Breast epithelium (tissue), 3 donors: ENCODE measurements around the gene NUDT5.

Source experiments
- POLR2A ChIP-seq: fragments of 450-650 bp; IDR thresholded peaks from one replicate; pipeline ENCODE4 v1.6.1; 2016; ENCODE audit warnings: antibody characterized with exemption, mild to moderate bottlenecking, moderate library complexity
- POLR2AphosphoS5 ChIP-seq, 3 donors: sonication (generic); formaldehyde crosslinking; IDR thresholded peaks; one replicate each; pipeline ENCODE4 v1.6.1; 2017; ENCODE audit warnings: antibody characterized with exemption in 3 of 3
- TF ChIP-seq, protein P1 (sequence below), 3 donors: fragments of 450-650 bp; IDR thresholded peaks; one replicate each; pipeline ENCODE4 v1.5.1; 2016 to 2017; ENCODE audit warnings: antibody characterized with exemption in 3 of 3, mild to moderate bottlenecking in 3 of 3, moderate library complexity in 3 of 3

DNA sequence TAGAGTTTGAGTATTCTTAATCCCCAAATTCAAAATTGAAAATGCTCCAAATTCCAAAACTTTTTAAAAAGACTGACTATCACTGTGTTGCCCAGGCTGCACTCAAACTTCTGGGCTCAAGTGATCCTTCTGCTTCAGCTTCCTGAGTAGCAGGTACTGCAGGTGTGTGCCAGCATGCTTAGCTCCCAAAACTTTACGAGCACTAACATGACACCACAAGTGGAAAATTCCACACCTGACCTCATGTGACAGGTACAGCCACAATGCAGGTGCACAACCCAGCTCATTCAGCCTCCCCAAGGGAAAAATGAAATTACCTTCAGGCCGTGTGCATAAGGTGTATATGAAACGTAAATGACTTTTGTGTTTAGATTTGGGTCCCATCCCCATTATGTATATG lies 16.8 kb upstream of the NUDT5 start:
- TF ChIP-seq, protein P1, sequence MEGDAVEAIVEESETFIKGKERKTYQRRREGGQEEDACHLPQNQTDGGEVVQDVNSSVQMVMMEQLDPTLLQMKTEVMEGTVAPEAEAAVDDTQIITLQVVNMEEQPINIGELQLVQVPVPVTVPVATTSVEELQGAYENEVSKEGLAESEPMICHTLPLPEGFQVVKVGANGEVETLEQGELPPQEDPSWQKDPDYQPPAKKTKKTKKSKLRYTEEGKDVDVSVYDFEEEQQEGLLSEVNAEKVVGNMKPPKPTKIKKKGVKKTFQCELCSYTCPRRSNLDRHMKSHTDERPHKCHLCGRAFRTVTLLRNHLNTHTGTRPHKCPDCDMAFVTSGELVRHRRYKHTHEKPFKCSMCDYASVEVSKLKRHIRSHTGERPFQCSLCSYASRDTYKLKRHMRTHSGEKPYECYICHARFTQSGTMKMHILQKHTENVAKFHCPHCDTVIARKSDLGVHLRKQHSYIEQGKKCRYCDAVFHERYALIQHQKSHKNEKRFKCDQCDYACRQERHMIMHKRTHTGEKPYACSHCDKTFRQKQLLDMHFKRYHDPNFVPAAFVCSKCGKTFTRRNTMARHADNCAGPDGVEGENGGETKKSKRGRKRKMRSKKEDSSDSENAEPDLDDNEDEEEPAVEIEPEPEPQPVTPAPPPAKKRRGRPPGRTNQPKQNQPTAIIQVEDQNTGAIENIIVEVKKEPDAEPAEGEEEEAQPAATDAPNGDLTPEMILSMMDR (IDR thresholded peaks at IDR 0.05), result no peak
- TF ChIP-seq POLR2A (no peak), POLR2AphosphoS5 (IDR thresholded peaks at IDR 0.05) (no peak)
